B cell (primary cell): Measurements from ENCODE around the gene TRMT112.

Experiments
- EZH2 ChIP-seq: IDR thresholded peaks from 2 replicates; pipeline ENCODE4 v1.6.1; 2012; ENCODE audit warnings: borderline replicate concordance, low read depth, mild to moderate bottlenecking, moderate library complexity, low read length; ENCODE audit not compliant: insufficient read depth, poor library complexity, severe bottlenecking
- TF ChIP-seq, protein P1 (sequence below): fragments of 200-600 bp; IDR thresholded peaks from one replicate; pipeline ENCODE4 v1.8.0; 2022; ENCODE audit warnings: antibody characterized with exemption, mild to moderate bottlenecking

DNA sequence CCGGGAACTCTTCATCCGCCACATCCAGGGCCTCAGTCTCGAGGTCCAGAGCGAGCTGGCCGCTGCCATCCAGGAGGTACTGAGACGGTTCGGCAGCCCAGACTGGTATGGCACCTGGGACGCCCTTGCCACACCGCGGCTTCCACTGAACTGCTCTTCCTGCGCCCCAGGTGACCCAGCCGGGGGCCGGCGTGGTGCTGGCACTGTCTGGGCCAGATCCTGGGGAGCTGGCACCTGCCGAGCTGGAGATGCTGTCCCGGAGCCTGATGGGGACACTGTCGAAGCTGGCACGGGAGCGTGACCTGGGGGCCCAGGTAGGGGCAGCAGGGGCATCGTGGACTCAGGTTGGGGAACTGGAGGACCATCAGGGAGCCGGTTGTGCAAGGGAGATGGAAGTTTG is 24.1 kb upstream of the TRMT112 start:
- TF ChIP-seq, protein P1, sequence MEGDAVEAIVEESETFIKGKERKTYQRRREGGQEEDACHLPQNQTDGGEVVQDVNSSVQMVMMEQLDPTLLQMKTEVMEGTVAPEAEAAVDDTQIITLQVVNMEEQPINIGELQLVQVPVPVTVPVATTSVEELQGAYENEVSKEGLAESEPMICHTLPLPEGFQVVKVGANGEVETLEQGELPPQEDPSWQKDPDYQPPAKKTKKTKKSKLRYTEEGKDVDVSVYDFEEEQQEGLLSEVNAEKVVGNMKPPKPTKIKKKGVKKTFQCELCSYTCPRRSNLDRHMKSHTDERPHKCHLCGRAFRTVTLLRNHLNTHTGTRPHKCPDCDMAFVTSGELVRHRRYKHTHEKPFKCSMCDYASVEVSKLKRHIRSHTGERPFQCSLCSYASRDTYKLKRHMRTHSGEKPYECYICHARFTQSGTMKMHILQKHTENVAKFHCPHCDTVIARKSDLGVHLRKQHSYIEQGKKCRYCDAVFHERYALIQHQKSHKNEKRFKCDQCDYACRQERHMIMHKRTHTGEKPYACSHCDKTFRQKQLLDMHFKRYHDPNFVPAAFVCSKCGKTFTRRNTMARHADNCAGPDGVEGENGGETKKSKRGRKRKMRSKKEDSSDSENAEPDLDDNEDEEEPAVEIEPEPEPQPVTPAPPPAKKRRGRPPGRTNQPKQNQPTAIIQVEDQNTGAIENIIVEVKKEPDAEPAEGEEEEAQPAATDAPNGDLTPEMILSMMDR = no peak
- no peak for TF ChIP-seq EZH2
